GM21825 (cell line): ENCODE measurements around the gene SHOX.

ENCODE experiments used
- ATAC-seq: cut with Tn5 transposase; IDR thresholded peaks from one replicate; pipeline ENCODE4 v1.9.1; 2021; ENCODE audit warnings: mild to moderate bottlenecking, moderate library complexity; ENCODE audit not compliant: unreplicated experiment

The SHOX gene

DNA sequence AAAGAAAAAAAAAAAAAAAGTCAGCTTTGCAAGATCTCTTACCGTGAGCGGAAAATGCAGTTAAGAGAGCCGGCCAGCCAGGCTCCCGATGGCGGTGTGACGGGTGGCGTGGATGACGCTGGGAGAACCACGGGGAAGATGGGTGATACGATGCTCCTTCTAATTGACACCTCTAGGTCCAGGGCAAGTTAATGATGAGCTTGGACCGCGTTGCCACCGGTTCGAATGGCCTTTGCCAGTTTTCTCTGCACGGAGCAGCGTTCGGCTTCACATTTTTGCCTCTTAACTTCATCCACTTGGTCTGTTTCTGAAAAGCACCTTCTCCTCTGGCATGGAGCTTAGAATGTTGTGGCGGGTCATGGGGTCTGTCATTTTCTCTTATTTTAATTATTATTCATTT is 33.2 kb downstream of the SHOX start:
- no peak for ATAC-seq

DNA sequence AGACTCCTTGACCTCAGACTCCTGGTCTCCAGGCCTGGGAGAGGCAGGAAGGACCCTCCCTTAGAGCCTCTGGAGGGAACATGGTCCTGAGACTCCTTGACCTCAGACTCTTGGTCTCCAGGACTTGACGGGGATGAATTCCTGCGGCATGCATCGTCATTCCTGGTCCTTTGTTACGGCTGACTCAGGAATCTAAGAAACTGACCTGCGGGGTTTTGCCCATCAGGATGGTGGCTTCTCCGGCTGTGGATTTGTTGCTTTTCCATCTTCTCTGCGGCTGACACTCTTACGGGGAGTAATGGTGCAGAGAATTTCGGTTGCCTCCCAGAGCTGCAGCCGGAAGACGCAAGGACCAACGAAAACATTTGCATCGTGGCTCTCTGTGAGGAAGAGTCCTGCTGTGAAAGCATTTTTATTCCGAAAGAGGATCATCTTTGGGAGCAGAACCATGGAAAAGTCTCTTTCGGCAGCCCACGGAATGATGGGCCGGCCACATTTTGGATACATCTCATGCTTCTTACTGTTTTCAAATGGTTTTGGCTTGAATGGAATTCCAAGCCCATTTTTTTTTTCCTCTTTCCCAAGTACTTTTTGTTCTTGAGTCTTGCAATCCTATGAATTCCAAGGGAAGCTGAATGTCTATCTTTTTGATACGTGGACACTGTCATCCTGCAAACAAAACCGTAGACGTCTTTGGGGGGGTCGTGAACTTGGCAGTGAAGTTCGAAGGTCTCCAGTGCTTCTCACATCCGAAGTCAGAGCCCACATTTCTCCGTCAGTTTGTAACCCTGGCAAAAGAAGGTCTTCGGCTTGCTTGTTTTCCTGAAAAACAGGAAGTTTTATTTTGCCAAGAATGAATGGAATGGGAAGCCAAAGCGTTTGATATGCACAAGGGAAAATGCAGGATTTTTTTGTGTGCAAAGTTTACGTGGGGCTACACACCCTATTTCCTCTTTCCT is 36.5 kb downstream of the SHOX start:
- no peak for ATAC-seq

DNA sequence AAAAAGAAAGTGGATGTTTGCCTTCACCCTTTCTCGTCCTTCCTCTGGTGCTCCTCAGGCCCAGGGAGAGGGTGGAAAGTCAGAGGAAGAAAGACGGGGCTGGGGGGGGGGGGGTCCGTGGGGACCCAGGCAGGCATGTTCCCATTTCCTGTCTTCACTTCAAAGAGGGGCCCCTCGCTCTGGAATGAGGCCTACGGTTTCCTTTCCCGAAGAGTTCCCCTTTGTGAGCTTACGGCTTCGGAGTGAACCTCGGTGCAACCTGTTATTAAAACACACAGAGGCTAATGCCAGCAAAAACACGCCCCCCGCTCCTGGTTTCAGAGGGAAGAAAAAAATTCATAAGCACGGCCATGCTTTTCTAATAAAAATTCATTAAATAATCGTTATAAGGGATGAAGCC is 40.1 kb downstream of the SHOX start:
- no peak for ATAC-seq

DNA sequence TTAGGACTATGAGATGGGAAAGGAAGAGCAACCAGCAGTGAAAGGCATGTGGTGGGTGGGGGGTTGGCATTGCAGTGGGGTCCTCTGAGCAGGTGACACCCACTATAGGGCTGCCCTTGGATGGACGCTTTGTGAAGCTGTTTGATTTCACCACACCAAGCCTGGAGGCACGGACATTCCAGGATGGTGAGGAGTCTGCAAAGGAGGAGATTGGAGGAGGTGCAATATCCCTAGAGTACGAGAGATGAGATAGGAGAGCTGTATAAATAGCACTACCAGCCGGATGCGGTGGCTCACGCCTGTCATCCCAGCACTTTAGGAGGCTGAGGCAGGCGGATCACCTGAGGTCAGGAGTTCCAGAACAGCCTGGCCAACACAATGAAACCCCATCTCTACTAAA is 42.3 kb downstream of the SHOX start:
- no peak for ATAC-seq

DNA sequence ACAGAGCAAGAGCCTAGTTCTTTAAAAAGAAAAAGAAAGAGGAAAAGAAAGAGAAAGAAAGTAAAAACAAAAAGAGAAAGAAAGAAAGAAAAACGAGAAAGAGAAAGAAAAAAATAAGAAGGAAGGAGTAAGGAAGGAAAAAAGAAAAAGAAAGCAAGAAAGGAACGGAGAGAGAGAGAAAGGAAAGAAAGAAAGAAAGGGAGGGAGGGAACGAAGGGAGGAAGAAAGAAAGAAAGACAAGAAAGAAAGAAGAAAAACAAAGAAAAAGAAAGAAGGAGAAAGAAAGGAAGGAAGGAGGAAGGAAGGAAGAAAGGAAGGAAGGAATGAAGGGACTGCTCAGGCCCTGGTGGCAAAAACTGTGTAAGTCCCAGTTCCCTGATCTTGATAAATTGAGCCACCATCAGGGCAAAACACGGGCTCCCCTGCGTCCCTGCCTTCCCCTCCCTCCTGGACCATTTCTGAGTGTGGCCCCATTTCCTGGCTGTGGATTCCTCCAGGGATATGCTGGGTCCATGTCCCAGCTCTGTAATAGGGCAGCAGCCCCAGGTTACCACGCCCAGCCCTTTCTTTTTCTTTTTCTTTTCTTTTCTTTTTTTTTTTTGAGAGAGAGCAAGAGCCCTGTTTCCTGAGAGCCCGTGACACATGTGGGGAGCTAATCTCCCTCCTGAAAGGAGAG is 44.8 kb downstream of the SHOX start:
- no peak for ATAC-seq

DNA sequence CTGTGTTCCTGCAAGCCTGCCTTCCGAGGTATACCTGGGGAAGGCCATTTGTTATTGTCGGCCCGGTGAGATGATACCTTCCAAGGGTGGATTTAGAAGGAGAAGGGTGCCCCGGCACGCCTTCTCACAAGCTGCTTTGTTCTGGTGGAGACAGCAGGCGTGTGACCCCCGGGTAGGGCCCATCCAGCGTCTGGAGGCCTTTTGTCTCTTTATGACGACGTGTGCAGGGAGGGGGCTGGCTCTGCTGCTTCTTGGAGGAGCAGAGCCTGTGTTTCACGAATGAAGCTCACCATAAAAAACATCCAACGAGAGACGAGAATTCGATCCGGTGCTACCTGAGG is 45.3 kb downstream of the SHOX start:
- ATAC-seq = no peak

DNA sequence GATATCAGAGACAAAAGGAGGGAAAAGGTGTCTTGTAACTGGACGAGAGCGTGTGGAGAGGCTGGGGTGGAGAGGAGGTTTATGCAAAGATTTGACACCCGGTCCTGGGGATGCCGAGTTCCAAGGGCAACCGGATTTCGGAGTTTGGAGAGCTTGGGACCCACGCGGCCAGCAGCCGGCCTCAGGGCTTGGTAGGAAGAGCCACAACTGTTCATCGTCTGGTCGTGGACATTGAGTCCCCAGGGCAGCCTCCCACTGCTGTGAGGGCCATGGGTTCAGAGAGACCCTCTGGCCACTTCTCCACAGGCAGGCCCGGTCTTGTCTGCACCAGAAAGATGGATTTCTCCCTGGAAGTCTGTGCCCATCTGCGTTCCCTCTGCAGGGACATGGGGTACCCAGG is 46.8 kb downstream of the SHOX start:
- no peak for ATAC-seq

DNA sequence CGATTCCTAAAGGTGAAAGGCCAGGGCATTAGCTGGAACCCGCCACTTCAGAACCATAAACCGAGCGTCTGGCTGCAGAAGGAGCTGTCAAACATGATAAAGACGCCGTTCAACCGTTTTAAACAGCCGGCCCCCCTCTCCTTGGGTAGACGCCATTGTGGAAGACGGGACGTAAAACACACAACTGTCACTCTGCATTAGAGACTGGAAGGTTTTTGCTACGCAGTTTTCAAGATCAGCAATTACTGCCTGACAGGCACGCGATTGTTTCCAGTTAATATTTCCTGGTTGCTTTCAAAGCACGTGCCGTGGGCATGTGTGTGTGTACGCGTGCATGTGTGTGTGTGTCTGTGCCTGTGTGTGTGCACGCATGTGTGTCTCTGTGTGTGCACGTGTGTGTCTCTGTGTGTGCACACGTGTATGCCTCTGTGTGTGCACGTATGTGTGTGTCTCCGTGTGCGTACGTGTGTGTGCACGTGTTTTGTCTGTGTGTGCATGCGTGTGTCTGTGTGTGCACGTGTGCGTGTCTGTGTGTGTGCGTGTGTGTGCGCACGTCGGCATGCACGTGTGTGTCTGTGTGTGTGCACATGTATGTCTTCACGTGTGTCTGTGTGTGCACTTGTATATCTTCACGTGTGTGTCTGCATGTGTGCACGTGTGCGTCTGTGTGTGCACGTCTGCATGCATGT is 48.8 kb downstream of the SHOX start:
- ATAC-seq = no peak

DNA sequence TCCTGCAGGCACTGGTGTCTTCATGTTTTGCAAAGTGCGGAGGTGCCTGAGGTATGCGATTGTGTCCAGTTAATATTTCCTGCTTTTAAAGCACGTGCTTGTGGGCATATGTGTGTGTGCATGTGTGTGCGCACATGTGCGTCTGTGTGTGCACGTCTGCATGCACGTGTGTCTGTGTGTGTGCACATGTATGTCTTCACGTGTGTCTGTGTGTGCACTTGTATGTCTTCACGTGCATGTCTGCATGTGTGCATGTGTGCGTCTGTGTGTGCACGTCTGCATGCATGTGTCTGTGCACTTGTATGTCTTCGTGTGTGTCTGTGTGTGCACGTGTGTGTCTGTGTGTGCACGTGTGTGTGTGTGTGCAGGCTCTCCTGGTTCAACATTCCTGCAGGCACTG is 49.5 kb downstream of the SHOX start:
- no peak for ATAC-seq

DNA sequence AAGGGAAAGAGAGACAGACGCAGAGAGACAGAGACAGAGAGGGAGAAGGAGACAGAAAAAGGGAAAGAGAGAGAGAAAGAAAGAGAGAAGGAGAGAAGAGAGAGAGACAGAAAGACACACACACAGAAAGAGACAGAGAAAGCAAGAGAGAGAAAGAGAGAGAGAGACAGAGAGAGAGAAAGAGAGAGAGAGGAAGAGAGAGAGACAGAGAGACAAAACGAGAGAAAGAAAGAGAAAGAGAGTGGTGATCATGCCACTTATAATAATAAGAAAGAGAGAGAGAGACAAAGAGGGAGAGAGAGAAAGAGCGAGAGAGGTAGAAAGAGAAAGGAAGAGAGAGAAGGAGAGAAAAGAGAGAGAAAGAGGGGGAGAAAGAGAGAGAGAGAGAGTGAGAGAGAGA is 51.4 kb downstream of the SHOX start:
- ATAC-seq = no peak

DNA sequence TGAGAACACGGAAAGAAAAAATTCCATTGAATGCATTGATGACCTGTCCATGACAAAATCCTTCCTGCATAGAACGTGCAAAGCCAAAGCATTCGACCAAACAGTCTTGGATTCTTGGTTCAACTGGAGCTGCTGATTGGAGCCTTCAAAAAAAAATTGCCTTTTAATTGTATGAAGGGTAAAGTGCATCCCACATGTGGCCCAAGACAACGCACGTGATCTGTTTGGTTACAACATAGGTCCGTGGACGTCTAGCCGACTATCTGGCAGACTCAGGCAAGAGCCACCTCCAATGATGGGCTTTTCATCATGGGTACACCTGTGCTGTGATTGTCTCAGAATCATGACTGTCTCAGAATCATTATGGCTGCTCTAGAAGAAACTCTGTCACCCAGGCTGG is 52.3 kb downstream of the SHOX start:
- no peak for ATAC-seq

DNA sequence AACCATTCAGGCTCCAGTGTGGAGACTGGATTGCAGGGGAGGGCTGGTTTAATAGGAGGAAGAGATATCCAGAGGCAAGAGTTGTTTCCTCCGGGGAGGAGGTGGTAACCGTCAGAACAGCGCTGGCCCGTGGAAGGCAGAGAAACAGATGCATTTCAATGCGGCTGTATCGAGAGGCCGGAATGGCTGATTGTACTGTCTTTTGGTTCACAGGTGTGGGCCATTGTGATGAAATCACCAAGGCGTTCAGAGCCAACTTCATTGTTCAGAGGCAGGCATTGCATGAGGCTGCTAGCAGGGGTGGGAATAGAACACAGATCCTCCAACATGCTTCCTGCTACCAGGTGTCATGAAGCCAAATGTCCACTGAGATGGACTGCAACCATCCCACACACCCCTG is 53.0 kb downstream of the SHOX start:
- no peak for ATAC-seq

DNA sequence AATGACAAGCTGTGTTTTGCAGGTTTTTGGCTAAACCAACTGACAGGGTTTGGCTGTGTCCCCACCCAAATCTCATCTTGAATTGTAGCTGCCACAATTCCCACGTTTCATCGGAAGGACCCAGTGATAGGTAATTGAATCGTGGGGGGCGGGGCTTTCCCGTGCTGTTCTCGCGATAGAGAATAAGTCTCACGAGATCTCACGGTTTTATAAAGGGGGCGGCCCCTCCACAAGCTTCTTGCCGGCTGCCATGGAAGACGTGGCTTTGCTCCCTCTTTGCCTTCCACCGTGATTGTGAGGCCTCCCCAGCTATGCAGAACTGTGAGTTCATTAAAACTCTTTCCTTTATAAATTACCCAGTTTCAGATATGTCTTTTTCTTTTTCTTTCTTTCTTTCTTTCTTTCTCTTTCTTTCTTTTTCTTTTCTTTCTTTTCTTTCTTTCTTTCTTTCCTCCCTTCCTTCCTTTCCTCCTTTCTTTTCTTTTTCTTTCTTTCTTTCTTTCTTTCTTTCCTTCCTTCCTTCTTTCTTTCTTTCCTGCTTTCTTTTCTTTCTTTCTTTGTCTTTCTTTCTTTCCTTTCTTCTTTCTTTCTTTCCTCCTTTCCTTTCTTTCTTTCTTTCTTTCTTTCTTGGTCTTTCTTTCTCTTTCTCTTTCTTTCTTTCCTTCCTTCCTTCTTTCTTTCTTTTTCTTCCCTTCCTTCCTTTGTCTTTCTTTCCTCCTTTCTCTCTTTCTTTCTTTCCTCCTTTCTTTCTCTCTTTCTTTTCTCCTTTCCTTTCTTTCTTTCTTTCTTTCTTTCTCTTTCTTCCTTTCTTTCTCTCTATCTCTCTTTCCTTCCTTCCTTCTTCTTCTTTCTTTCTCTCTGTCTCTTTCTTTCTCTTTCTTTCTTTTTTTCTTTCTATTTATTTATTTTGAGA is 54.8 kb downstream of the SHOX start:
- ATAC-seq = no peak

DNA sequence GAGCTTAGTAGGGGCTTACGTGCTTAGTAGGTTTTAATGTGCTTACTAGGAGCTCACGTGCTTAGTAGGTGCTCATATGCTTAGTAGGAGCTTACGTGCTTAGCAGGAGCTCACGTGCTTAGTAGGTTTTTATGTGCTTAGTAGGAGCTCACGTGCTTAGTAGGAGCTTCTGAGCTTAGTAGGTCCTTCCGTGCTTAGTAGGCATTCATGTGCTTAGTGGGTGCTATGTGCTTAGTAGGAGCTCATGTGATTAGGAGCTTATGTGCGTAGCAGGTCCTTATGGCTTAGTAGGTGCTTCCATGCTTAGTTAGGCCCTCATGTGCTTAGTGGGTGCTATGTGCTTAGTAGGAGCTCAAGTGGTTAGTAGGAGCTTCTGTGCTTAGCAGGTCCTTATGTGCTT is 59.4 kb downstream of the SHOX start:
- no peak for ATAC-seq

DNA sequence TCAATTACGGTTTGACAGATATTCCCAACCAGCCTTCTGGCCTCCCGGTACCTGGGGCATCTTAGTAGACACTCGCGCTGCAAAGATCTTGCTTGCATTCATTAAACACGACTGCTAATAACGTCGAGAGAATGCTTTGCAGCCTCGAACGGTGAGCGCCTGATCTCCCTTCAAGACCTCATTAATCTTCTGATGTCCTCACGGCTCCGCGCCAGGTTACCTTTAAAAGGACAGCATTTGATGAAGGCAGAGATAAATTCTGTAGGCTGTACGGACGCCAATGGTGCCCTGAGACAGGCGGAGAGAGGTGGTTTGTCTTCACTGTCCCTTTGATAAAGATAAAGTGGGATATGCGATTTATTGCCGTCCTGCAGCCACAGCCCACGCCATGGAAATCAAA is 64.2 kb downstream of the SHOX start:
- ATAC-seq = no peak

DNA sequence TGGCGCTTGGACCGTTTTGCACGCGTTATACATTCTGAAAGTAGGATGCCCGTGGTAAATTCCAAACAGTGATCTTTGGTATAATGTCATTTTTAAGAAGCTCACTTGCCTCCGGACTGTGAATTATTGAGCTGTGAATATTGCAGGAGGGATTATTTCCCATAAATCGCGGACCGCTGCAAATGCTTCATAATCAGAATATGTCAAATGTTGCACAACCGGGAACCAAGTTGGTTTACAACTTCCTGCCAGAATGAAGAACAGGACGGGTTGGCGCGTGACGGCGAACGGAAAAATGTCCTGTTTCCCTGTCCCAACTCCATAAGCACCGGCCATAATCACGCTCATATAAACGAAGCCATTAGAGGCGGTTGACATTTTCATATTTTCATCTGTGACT is 67.6 kb downstream of the SHOX start:
- ATAC-seq = no peak

DNA sequence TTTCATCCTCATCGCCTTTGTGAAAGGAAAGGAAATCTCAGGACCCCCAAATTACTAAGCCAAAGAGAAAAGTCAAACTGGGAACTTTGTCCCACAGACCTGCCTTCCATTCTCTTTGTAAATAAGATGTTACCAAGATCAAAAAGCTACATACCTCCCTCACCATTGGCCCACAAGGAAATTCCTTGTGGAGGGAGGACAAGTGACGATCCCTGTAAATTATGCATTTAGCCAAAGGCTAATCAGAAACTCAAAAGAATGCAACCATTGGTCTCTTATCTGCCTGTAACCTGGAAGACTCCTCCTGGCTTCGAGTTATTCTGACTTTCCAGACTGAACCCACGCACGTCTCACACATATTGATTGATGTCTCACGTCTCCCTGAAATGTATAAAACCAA is 70.3 kb downstream of the SHOX start:
- no peak for ATAC-seq

DNA sequence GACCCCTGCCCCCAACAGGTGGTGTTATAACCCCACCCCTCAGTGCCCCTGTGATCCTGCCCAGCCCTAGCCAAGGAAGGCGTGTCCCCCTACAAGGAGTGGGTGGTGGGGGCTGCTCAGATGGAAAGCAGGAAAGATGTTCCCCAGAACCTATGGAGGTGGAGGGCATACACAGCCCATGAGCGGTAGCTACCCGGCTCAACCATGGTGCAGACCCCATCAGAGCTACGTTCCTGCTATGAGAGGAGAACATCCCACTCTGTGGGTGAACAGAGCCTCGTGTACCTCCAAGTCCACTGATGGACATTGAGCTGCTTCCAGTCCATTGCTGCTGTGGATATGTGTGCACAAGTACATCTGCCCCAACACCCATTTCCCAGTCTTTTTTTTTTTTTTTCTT is 71.1 kb downstream of the SHOX start:
- no peak for ATAC-seq

DNA sequence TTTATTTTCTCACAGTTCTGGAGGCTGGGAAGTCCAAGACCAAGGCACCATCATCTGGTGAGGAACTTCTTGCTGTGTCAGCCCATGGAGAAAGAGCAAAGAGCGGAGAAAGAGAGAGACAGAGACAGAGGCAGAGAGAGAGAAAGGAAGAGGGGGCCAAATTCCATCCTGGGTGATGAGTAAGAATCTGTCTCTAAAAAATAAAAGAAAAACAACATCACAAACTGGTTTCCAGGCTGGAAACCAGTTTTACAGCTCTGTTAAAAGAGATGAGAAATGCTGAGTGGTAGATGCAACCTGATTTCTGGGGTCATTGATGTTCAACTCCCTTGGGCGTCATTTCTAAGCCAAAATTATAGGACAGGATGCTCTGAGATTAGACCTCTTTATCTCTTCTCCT is 72.9 kb downstream of the SHOX start:
- ATAC-seq = no peak

DNA sequence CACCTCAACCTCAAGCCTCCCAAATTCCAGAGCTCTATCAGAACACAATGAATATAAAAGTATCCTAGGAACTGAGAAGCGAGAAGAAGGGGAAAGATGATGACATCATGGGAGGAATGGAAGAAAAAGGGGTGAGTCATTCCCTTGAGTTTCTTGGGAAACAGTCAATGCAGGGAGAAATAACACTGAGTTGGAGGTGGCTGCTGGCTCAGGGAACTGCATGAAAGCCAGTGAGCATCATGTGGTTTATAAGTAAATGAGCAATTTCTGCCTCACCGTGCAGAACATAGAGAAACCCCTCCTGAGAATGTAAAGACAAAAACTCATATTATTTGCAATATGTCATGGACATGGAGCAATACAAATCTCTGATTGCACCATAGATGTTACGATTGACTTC is 73.3 kb downstream of the SHOX start:
- no peak for ATAC-seq
